Measurements from ENCODE around the gene ZNF688. TPM values are rescaled to one million over a fixed set of nuclear protein-coding genes. Genes with fewer than 3 reads are reported as not detected.
A peak's percentile ranks its signal among the peaks of the same experiment; 100 is the strongest.

Gene ZNF688
- total and polyA plus RNA-seq, 2 experiments from 2014 or later, result 9.8 to 21.0 TPM

DNA sequence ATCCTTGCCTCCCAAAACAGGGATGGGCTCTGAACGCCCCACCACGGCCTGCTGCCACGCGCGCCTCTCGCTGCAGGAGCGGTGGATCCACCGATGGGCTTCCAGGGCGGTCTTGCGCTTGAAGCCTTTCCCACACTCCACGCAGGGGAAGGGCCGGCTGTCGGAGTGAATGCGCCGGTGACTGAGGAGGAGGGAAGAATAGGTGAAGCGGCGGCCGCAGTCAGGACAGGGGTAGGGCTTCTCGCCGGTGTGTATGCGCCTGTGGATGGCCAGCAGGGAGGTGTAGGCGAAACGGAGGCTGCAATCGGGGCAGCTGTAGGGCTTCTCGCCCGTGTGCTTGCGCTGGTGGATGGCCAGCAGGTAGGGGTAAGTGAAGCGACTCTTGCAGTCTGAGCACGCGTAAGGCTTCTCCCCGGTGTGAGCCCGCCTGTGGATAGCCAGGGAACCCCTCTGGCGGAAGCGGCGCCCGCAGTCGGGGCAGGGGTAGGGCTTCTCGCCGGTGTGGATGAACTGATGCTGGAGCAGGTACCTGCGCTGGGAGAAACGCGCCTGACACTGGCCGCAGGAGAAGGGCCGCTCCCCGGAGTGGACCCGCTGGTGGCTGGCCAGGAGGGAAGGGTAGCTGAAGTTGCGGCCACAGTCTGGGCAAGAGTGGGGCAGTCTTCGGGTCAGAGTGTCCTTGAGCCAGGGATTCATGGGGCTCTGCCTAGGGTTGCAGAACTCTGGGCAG is 11.3 kb upstream of the ZNF688 start:
- Histone ChIP-seq H3K36me3 (replicated peaks; ENCODE audit: insufficient read depth, low read depth) (peaks cover 4% of the 10 kb centered on the region), H3K9me2 (replicated peaks; ENCODE audit: insufficient read depth) (no peaks in the 10 kb centered on the region), H4K20me1 (ENCODE audit: insufficient read depth, poor library complexity, severe bottlenecking) (no peaks in the 10 kb centered on the region), H3K27ac (no peak overlapping the region), H3K79me2 (peaks cover 44% of the 10 kb centered on the region), H3K4me2 (no peak overlapping the region), H3K4me1 (ENCODE audit: insufficient read depth) (peaks cover 7% of the 10 kb centered on the region), H3K4me3 (no peak overlapping the region), H3K27me3 (no peaks in the 10 kb centered on the region), H2AFZ (no peak overlapping the region), H3K9me3 (ENCODE audit: low read depth) (no peaks in the 10 kb centered on the region)
- TF ChIP-seq, protein P1, sequence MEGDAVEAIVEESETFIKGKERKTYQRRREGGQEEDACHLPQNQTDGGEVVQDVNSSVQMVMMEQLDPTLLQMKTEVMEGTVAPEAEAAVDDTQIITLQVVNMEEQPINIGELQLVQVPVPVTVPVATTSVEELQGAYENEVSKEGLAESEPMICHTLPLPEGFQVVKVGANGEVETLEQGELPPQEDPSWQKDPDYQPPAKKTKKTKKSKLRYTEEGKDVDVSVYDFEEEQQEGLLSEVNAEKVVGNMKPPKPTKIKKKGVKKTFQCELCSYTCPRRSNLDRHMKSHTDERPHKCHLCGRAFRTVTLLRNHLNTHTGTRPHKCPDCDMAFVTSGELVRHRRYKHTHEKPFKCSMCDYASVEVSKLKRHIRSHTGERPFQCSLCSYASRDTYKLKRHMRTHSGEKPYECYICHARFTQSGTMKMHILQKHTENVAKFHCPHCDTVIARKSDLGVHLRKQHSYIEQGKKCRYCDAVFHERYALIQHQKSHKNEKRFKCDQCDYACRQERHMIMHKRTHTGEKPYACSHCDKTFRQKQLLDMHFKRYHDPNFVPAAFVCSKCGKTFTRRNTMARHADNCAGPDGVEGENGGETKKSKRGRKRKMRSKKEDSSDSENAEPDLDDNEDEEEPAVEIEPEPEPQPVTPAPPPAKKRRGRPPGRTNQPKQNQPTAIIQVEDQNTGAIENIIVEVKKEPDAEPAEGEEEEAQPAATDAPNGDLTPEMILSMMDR (IDR thresholded peaks at IDR 0.05; ENCODE audit: poor library complexity), result no peak
- TF ChIP-seq EZH2 (IDR thresholded peaks at IDR 0.05; ENCODE audit: borderline replicate concordance) (no peak), EZH2phosphoT487 (IDR thresholded peaks at IDR 0.05; ENCODE audit: low read depth, severe bottlenecking, unreplicated experiment) (no peak)
- DNase-seq (ENCODE audit: low spot score), result no peak
- WGBS (ENCODE audit: low lambda C conversion rate, missing lambda C conversion rate), result 98% methylated on average over 48 of the region's 48 CpGs

DNA sequence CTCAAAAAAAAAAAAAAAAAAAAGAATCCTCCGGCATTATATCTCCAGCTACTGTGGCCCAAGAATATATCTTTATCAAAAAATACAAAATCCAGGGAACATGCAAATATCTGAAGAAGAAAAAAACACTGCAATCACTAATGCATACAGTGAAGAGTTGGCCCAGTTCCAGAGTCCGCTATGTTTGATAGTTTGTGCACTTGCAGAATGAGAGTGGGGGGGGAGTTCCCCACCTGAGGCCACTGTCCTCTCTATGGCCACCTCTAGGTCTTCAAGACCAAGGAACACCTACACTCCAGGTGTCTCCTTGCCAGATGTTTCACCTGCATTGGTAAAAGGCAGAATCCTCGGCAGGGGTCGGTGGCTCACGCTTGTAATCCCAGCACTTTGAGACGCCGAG is 9.9 kb upstream of the ZNF688 start:
- H3K27me3 ChIP-seq, result no peaks in the 10 kb centered on the region
- no peaks in the 10 kb centered on the region for H3K9me3 ChIP-seq (ENCODE audit: low read depth)
- H2AFZ ChIP-seq, result no peak overlapping the region
- H3K4me1 ChIP-seq (ENCODE audit: insufficient read depth), result peaks cover 7% of the 10 kb centered on the region
- H3K27ac ChIP-seq, result no peak overlapping the region
- H3K79me2 ChIP-seq, result peaks cover 44% of the 10 kb centered on the region
- H4K20me1 ChIP-seq (ENCODE audit: insufficient read depth, poor library complexity, severe bottlenecking), result no peaks in the 10 kb centered on the region
- DNase-seq (ENCODE audit: low spot score), result no peak
- no peak for TF ChIP-seq EZH2 (IDR thresholded peaks at IDR 0.05; ENCODE audit: borderline replicate concordance)
- TF ChIP-seq, protein P1 (IDR thresholded peaks at IDR 0.05; ENCODE audit: poor library complexity), result no peak
- no peak for TF ChIP-seq EZH2phosphoT487 (IDR thresholded peaks at IDR 0.05; ENCODE audit: low read depth, severe bottlenecking, unreplicated experiment)
- H3K4me3 ChIP-seq, result no peak overlapping the region
- 98% methylated on average over 7 of the region's 7 CpGs for whole genome bisulfite sequencing (ENCODE audit: low lambda C conversion rate, missing lambda C conversion rate)
- no peak overlapping the region for H3K4me2 ChIP-seq
- H3K9me2 ChIP-seq (replicated peaks; ENCODE audit: insufficient read depth), result no peaks in the 10 kb centered on the region
- H3K36me3 ChIP-seq (replicated peaks; ENCODE audit: insufficient read depth, low read depth), result peaks cover 4% of the 10 kb centered on the region

DNA sequence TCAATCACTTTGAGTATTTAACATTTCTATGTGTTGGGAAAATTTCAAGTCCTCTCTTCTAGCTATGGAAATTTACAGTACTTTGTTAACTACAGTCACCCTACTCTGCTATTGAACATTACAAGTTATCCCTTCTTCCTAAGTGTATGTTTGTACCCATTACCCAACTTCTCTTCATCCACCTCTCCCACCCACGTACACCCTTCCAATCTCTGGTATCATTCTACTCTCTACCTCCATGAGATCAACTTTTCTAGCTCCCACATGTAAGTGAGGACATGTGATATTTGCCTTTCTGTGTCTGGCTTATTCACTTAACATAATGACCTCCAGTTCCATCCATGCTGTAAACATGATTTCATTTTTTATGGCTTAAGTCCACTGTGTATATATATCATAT is 3.2 kb upstream of the ZNF688 start:
- no peak for TF ChIP-seq EZH2 (IDR thresholded peaks at IDR 0.05; ENCODE audit: borderline replicate concordance)
- Histone ChIP-seq H3K27ac (no peak overlapping the region), H3K4me2 (no peak overlapping the region), H3K36me3 (replicated peaks; ENCODE audit: insufficient read depth, low read depth) (peaks cover 4% of the 10 kb centered on the region), H4K20me1 (ENCODE audit: insufficient read depth, poor library complexity, severe bottlenecking) (no peaks in the 10 kb centered on the region), H2AFZ (no peak overlapping the region), H3K9me2 (replicated peaks; ENCODE audit: insufficient read depth) (no peaks in the 10 kb centered on the region), H3K9me3 (ENCODE audit: low read depth) (no peaks in the 10 kb centered on the region), H3K79me2 (peaks cover 8% of the 10 kb centered on the region), H3K27me3 (no peaks in the 10 kb centered on the region), H3K4me3 (no peak overlapping the region), H3K4me1 (ENCODE audit: insufficient read depth) (peaks cover 11% of the 10 kb centered on the region)
- DNase-seq (ENCODE audit: low spot score), result no peak
- WGBS (ENCODE audit: low lambda C conversion rate, missing lambda C conversion rate), result 83% methylated on average over 1 of the region's 1 CpG

DNA sequence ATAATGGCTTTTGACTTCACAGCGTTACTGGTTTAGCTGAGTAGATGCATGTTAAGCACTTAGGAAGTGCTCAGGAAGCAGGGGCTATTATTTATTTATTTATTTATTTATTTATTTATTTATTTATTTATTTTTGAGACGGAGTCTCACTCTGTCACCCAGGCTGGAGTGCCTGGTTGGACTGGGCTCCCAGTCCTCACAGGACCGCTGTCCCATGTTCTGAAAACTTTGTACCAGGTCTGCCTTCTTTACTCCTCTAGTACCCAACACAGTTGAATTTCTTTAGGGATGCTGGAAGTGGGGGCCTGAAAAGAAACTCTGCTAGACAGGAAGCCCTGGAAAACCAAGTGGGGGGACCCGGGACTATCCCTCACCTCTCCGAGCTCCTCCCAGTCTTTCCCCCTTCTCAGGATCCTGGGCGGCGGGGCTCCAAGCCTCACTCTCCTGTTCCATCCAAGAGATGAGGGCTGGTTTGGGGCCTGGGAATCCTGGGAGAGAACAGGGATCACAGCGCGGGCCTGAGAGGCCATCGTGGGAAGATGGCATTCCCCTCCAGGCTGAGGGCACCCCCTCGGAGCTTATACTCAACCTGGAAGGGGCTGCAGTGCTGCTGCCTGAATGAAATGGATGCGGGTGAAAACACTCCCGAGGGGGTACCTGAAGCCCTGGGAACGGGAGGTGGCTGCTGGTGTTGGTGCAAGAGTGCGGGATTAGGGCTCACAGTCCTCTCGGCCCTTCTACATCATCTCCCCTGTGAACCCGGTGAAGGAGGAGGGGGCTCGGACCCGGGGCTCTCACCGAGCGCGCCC is 674 bp downstream of the ZNF688 start:
- H3K4me2 ChIP-seq, result peak overlapping the region; percentile 93
- no peaks in the 10 kb centered on the region for H3K27me3 ChIP-seq
- H3K27ac ChIP-seq, result peak overlapping the region; percentile 90
- no peaks in the 10 kb centered on the region for H3K9me2 ChIP-seq (replicated peaks; ENCODE audit: insufficient read depth)
- peaks cover 11% of the 10 kb centered on the region for H3K79me2 ChIP-seq
- H2AFZ ChIP-seq, result peak overlapping the region; percentile 20
- H3K4me1 ChIP-seq (ENCODE audit: insufficient read depth), result peaks cover 11% of the 10 kb centered on the region
- H3K4me3 ChIP-seq, result peak overlapping the region; percentile 7
- no peaks in the 10 kb centered on the region for H4K20me1 ChIP-seq (ENCODE audit: insufficient read depth, poor library complexity, severe bottlenecking)
- no peaks in the 10 kb centered on the region for H3K9me3 ChIP-seq (ENCODE audit: low read depth)
- DNase-seq (ENCODE audit: low spot score), result peak; percentile 60
- H3K36me3 ChIP-seq (replicated peaks; ENCODE audit: insufficient read depth, low read depth), result no peaks in the 10 kb centered on the region
- TF ChIP-seq, protein P1 (IDR thresholded peaks at IDR 0.05; ENCODE audit: poor library complexity), result no peak
- TF ChIP-seq EZH2 (IDR thresholded peaks at IDR 0.05; ENCODE audit: borderline replicate concordance) (no peak), EZH2phosphoT487 (IDR thresholded peaks at IDR 0.05; ENCODE audit: low read depth, severe bottlenecking, unreplicated experiment) (no peak)
- WGBS (ENCODE audit: low lambda C conversion rate, missing lambda C conversion rate), result 15% methylated on average over 22 of the region's 22 CpGs
